ENCODE results near the gene PLEKHG1. TPM values are rescaled to one million over a fixed set of nuclear protein-coding genes. Genes with fewer than 3 reads are reported as not detected.
A peak's percentile ranks its signal among the peaks of the same experiment; 100 is the strongest.

The PLEKHG1 gene
- total and polyA plus RNA-seq, 4 donors = 7.7 to 42.0 (median 24.4) TPM

- ATAC-seq (ENCODE audit: insufficient read depth, low FRiP score) (no peak), DNase-seq (no peak)
- Histone ChIP-seq H3K9ac (ENCODE audit: insufficient read depth in 1 of 2, low read length in 2 of 2) (no peak overlapping the region), H3K4me3 (no peak overlapping the region), H3K4me1 (ENCODE audit: control insufficient read depth in 5 of 5, insufficient read depth in 5 of 5, low read length in 5 of 5) (peaks cover 1 to 9% (median 5%) of the 10 kb centered on the region in 5 donors), H3K27ac (ENCODE audit: low read depth in 1 of 2, low read length in 1 of 2) (no peak overlapping the region), H3K9me3 (ENCODE audit: control insufficient read depth in 4 of 4, insufficient read depth in 3 of 4, low read length in 3 of 4) (no peaks in the 10 kb centered on the region), H3K36me3 (ENCODE audit: control insufficient read depth in 4 of 4, insufficient read depth in 4 of 4, low read length in 4 of 4) (no peaks in the 10 kb centered on the region), H3K27me3 (ENCODE audit: control insufficient read depth in 3 of 3, insufficient read depth in 3 of 3, low read length in 2 of 3) (peaks cover 0 to 36% (median 32%) of the 10 kb centered on the region in 3 donors)
- 84 to 85% methylated on average over 3 of the region's 3 CpGs for WGBS, 2 donors
- TF ChIP-seq CTCF (IDR thresholded peaks at IDR 0.05; ENCODE audit: control extremely low read depth, extremely low read depth) = no peak
Observed at GRCh38 chr6:150598858-150599198, 857 bp upstream of the PLEKHG1 start.

GRCh38 chr6:150600010-150600300 lies 270 bp downstream of the PLEKHG1 start:
- H3K9ac ChIP-seq (ENCODE audit: insufficient read depth in 1 of 2, low read length in 2 of 2) = no peak overlapping the region
- no peaks in the 10 kb centered on the region for H3K36me3 ChIP-seq (ENCODE audit: control insufficient read depth in 4 of 4, insufficient read depth in 4 of 4, low read length in 4 of 4)
- TF ChIP-seq CTCF (IDR thresholded peaks at IDR 0.05; ENCODE audit: control extremely low read depth, extremely low read depth) = no peak
- DNase-seq (no peak), ATAC-seq (ENCODE audit: insufficient read depth, low FRiP score) (peak; percentile 13)
- peak overlapping the region; percentile 84 to 90 for H3K27ac ChIP-seq (ENCODE audit: low read depth in 1 of 2, low read length in 1 of 2)
- WGBS, 2 donors = 0 to 2% methylated on average over 7 to 38 of the region's 38 CpGs
- peak overlapping the region; percentile 58 for H3K4me3 ChIP-seq
- peaks cover 1 to 9% (median 5%) of the 10 kb centered on the region in 5 donors for H3K4me1 ChIP-seq (ENCODE audit: control insufficient read depth in 5 of 5, insufficient read depth in 5 of 5, low read length in 5 of 5)
- no peaks in the 10 kb centered on the region for H3K9me3 ChIP-seq (ENCODE audit: control insufficient read depth in 4 of 4, insufficient read depth in 3 of 4, low read length in 3 of 4)
- H3K27me3 ChIP-seq (ENCODE audit: control insufficient read depth in 3 of 3, insufficient read depth in 3 of 3, low read length in 2 of 3) = peaks cover 0 to 34% (median 32%) of the 10 kb centered on the region in 3 donors

- H3K27ac ChIP-seq (ENCODE audit: low read depth in 1 of 2, low read length in 1 of 2) = peak overlapping the region; percentile 84 to 90
- H3K4me1 ChIP-seq (ENCODE audit: control insufficient read depth in 5 of 5, insufficient read depth in 5 of 5, low read length in 5 of 5) = peaks cover 1 to 9% (median 5%) of the 10 kb centered on the region in 5 donors
- 1% methylated on average over 57 to 69 of the region's 69 CpGs for WGBS, 2 donors
- peak overlapping the region; percentile 58 for H3K4me3 ChIP-seq
- ATAC-seq (ENCODE audit: insufficient read depth, low FRiP score) = peak; percentile 75
- no peaks in the 10 kb centered on the region for H3K9me3 ChIP-seq (ENCODE audit: control insufficient read depth in 4 of 4, insufficient read depth in 3 of 4, low read length in 3 of 4)
- DNase-seq = peak; percentile 84 to 86 (median 84)
- TF ChIP-seq CTCF (IDR thresholded peaks at IDR 0.05; ENCODE audit: control extremely low read depth, extremely low read depth) = no peak
- peak overlapping the region; percentile 9 to 79 for H3K9ac ChIP-seq (ENCODE audit: insufficient read depth in 1 of 2, low read length in 2 of 2)
- H3K27me3 ChIP-seq (ENCODE audit: control insufficient read depth in 3 of 3, insufficient read depth in 3 of 3, low read length in 2 of 3) = peaks cover 0 to 32% (median 31%) of the 10 kb centered on the region in 3 donors
- no peaks in the 10 kb centered on the region for H3K36me3 ChIP-seq (ENCODE audit: control insufficient read depth in 4 of 4, insufficient read depth in 4 of 4, low read length in 4 of 4)
Observed at GRCh38 chr6:150600301-150601017, 774 bp downstream of the PLEKHG1 start.

GRCh38 chr6:150601439-150601838 lies 1.8 kb downstream of the PLEKHG1 start:
- H3K9ac ChIP-seq (ENCODE audit: insufficient read depth in 1 of 2, low read length in 2 of 2) = no peak overlapping the region
- 84% methylated on average over 4 of the region's 4 CpGs for WGBS, 2 donors
- H3K4me1 ChIP-seq (ENCODE audit: control insufficient read depth in 5 of 5, insufficient read depth in 5 of 5, low read length in 5 of 5) = peaks cover 1 to 14% (median 9%) of the 10 kb centered on the region in 5 donors
- H3K27ac ChIP-seq (ENCODE audit: low read depth in 1 of 2, low read length in 1 of 2) = no peak overlapping the region
- no peak for TF ChIP-seq CTCF (IDR thresholded peaks at IDR 0.05; ENCODE audit: control extremely low read depth, extremely low read depth)
- H3K36me3 ChIP-seq (ENCODE audit: control insufficient read depth in 4 of 4, insufficient read depth in 4 of 4, low read length in 4 of 4) = no peaks in the 10 kb centered on the region
- ATAC-seq (ENCODE audit: insufficient read depth, low FRiP score) (no peak), DNase-seq (no peak)
- H3K9me3 ChIP-seq (ENCODE audit: control insufficient read depth in 4 of 4, insufficient read depth in 3 of 4, low read length in 3 of 4) = no peaks in the 10 kb centered on the region
- peak overlapping the region; percentile 8 for H3K4me3 ChIP-seq
- H3K27me3 ChIP-seq (ENCODE audit: control insufficient read depth in 3 of 3, insufficient read depth in 3 of 3, low read length in 2 of 3) = peaks cover 0 to 32% (median 28%) of the 10 kb centered on the region in 3 donors
